Osteocyte (in vitro differentiated cells): ENCODE data around the gene ADGRA1. TPM values are rescaled to one million over a fixed set of nuclear protein-coding genes. Genes with fewer than 3 reads are reported as not detected.

Experiments
- DNase-seq: peaks from one replicate; pipeline ENCODE4 v3.0.0; 2021; ENCODE audit warnings: mixed read lengths; ENCODE audit not compliant: unreplicated experiment; ENCODE audit errors: extremely low spot score
- H3K27ac Mint-ChIP-seq: one replicate; pipeline ENCODE4 v1.8.0; 2021; ENCODE audit warnings: mild to moderate bottlenecking, mixed read lengths; ENCODE audit not compliant: unreplicated experiment
- H3K27me3 Mint-ChIP-seq: one replicate; pipeline ENCODE4 v1.8.0; 2021; ENCODE audit warnings: mixed read lengths; ENCODE audit not compliant: unreplicated experiment
- H3K36me3 Mint-ChIP-seq: one replicate; pipeline ENCODE4 v1.8.0; 2021; ENCODE audit warnings: mixed read lengths; ENCODE audit not compliant: unreplicated experiment
- H3K4me1 Mint-ChIP-seq: one replicate; pipeline ENCODE4 v1.8.0; 2021; ENCODE audit warnings: mixed read lengths; ENCODE audit not compliant: unreplicated experiment
- H3K4me3 Mint-ChIP-seq: one replicate; pipeline ENCODE4 v1.8.0; 2021; ENCODE audit warnings: mild to moderate bottlenecking, moderate library complexity, mixed read lengths; ENCODE audit not compliant: unreplicated experiment
- H3K9me3 Mint-ChIP-seq: one replicate; pipeline ENCODE4 v1.8.0; 2021; ENCODE audit warnings: mixed read lengths; ENCODE audit not compliant: unreplicated experiment
- total RNA-seq: library from RNA; stranded (reverse); gene quantifications from 2 replicates; pipeline ENCODE4 v1.2.1, GENCODE V29; 2021
- TF ChIP-seq, protein P1 (sequence below): fragments of 200-600 bp; sonication (generic); IDR thresholded peaks from 2 replicates; pipeline ENCODE4 v1.5.0; 2021; ENCODE audit warnings: antibody characterized with exemption, mild to moderate bottlenecking, moderate library complexity

Gene ADGRA1
- total RNA-seq, 1 donor from 2014 or later = not detected

DNA sequence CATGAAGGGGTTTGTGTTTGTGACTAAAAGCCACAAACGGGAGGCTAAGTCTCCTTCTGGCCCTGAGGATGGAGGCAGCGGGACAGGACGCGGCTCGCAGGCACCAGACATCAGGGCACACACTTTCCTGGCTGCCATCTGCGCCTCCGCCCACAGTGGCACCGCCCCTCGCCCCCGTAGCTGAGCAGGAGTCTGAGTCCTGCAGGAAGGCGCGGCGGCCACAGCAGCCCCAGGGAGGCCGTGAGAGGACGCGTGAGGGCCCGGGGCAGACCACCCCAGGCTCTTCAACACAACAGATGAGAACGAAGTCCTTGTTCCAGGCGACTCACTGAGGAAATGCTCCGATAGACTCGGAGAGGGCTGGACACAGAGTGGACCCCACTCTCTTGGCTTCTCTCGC, 6.6 kb downstream of the ADGRA1 start:
- TF ChIP-seq, protein P1, sequence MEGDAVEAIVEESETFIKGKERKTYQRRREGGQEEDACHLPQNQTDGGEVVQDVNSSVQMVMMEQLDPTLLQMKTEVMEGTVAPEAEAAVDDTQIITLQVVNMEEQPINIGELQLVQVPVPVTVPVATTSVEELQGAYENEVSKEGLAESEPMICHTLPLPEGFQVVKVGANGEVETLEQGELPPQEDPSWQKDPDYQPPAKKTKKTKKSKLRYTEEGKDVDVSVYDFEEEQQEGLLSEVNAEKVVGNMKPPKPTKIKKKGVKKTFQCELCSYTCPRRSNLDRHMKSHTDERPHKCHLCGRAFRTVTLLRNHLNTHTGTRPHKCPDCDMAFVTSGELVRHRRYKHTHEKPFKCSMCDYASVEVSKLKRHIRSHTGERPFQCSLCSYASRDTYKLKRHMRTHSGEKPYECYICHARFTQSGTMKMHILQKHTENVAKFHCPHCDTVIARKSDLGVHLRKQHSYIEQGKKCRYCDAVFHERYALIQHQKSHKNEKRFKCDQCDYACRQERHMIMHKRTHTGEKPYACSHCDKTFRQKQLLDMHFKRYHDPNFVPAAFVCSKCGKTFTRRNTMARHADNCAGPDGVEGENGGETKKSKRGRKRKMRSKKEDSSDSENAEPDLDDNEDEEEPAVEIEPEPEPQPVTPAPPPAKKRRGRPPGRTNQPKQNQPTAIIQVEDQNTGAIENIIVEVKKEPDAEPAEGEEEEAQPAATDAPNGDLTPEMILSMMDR = no peak
- H3K4me3 Mint-ChIP-seq = no peak overlapping the region

DNA sequence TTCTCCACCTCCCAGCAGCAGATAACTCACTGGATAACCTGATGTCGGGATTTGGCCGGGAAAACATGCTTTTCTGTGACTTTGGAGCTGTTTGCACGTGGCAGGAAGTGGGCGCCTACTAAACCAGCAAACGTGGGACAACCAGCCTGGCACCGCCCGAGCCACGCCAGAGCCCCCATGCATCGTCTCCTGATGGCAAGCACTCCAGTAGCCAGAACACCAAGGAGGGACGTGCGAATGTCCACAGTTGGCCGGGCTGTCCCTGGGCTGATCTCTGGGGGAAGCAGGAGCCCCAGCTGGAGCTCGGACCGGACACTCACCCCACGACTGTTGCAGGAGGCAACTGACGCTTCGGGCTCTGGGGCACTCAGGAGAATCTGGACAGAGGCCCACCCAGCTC, 7.1 kb downstream of the ADGRA1 start:
- Mint-ChIP-seq H3K4me1 (no peaks in the 10 kb centered on the region), H3K27me3 (peaks cover 22% of the 10 kb centered on the region)

More for the DNA sequence above, 6.6 kb downstream of the ADGRA1 start:
- H3K36me3 Mint-ChIP-seq = no peaks in the 10 kb centered on the region
- no peak overlapping the region for H3K27ac Mint-ChIP-seq
- H3K4me1 Mint-ChIP-seq = no peaks in the 10 kb centered on the region
- H3K27me3 Mint-ChIP-seq = peaks cover 28% of the 10 kb centered on the region
- DNase-seq = no peak
- no peaks in the 10 kb centered on the region for H3K9me3 Mint-ChIP-seq

DNA sequence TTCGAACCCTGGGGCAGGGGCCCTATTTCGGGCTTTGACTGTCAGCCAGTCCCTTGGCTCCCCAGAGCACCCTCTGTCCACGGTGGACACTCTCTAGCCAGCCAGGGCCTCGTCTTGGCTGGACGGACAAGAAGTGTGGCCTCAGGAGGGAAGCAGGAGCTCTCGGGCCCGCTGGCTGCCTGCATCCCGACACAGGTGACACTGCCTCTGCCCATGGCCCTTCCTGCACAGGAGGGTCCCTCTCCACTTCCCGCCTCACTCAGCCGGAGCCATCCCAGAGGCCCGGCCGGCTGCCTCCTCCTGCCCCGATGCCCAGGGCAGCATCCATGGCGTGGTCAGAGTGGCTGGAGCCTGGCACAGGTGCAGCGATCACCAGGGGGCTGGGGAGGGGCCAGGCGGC, 7.9 kb downstream of the ADGRA1 start:
- Mint-ChIP-seq H3K4me3 (no peak overlapping the region), H3K36me3 (no peaks in the 10 kb centered on the region), H3K27ac (no peak overlapping the region), H3K27me3 (peaks cover 15% of the 10 kb centered on the region), H3K4me1 (no peaks in the 10 kb centered on the region), H3K9me3 (no peaks in the 10 kb centered on the region)
- TF ChIP-seq, protein P1 = no peak
- DNase-seq = no peak

More for the DNA sequence above, 7.1 kb downstream of the ADGRA1 start:
- H3K27ac Mint-ChIP-seq = no peak overlapping the region
- no peak overlapping the region for H3K4me3 Mint-ChIP-seq
- no peaks in the 10 kb centered on the region for H3K36me3 Mint-ChIP-seq
- no peaks in the 10 kb centered on the region for H3K9me3 Mint-ChIP-seq
- TF ChIP-seq, protein P1 = no peak
- no peak for DNase-seq

DNA sequence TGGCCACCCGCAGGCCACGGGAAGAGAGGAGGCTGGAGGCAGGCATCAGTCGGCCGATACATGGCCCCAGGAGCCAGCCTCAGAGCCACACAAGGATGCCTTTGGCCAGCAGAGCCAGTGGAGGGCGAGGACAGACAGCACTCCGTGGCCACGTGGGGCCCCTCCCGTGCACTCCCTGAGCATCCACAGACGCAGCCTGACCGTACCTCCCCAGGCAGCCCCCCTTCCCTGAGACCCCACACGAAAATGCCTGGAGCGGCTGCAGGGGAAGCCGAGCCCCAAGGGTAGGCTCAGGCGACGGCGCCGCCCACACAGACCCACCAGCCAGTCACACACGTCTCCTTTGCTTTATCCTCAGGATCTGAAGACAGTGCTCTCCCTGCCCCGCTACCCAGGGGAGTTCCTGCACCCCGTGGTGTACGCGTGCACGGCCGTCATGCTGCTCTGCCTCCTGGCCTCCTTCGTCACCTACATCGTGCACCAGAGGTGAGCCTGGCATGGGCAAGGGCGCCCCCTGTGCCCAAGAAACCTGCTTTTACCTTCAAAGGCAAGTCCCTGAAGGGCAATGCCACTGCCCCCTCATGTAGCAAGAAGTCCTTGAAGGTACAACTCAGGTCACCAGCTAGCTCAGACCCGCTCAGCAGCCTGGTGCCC, 9.0 kb downstream of the ADGRA1 start:
- Mint-ChIP-seq H3K9me3 (no peaks in the 10 kb centered on the region), H3K4me3 (no peak overlapping the region), H3K27me3 (peaks cover 11% of the 10 kb centered on the region), H3K36me3 (no peaks in the 10 kb centered on the region), H3K4me1 (no peaks in the 10 kb centered on the region), H3K27ac (no peak overlapping the region)
- TF ChIP-seq, protein P1 = no peak
- DNase-seq = no peak

DNA sequence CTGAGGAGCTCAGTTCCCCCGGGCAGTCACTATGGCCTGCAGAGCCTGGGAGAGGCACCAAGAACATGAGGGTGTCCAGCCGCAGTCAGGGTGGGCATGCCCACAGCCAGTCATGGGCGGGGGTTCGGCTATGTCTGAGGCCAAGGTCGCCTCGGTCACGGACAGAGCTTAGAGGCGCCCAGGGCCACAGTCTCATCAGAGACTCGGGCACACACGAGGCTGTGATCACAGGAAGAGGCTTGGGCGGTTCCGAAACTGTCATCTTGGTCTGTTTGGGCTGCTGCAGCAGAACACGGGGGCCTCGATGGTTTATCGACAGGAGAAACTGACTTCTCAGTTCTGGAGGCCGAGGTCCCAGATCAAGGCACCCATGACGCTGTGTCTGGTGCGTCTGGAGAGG, 9.7 kb downstream of the ADGRA1 start:
- Mint-ChIP-seq H3K4me1 (no peaks in the 10 kb centered on the region), H3K36me3 (no peaks in the 10 kb centered on the region), H3K9me3 (no peaks in the 10 kb centered on the region), H3K27me3 (peaks cover 9% of the 10 kb centered on the region), H3K4me3 (no peak overlapping the region), H3K27ac (no peak overlapping the region)
- no peak for DNase-seq
- TF ChIP-seq, protein P1 = no peak
